ENCODE data around the gene MRPS23.

Gene MRPS23

GRCh38 chr17:57803021-57803420 lies 46.8 kb downstream of the MRPS23 start:
- DNase-seq (ENCODE audit: low read depth in 4 of 4, low spot score in 1 of 4): no peak

- DNase-seq (ENCODE audit: low read depth in 4 of 4, low spot score in 1 of 4): no peak
Measured at GRCh38 chr17:57801044-57801711, 48.7 kb downstream of the MRPS23 start.

GRCh38 chr17:57794841-57795240 lies 55.0 kb downstream of the MRPS23 start:
- DNase-seq (ENCODE audit: low read depth in 4 of 4, low spot score in 1 of 4): no peak

GRCh38 chr17:57788725-57789124 lies 61.1 kb downstream of the MRPS23 start:
- DNase-seq (ENCODE audit: low read depth in 4 of 4, low spot score in 1 of 4): no peak

GRCh38 chr17:57785022-57785421 lies 64.8 kb downstream of the MRPS23 start:
- DNase-seq (ENCODE audit: low read depth in 4 of 4, low spot score in 1 of 4): no peak

Data from stimulated activated CD4-positive, alpha-beta T cell treated with anti-CD3 and anti-CD28 coated beads, Interleukin-1b, Interleukin-23, amount 100 ng/mL, for 24 hours (primary cell).